Right cardiac atrium (tissue), 5 donors: ENCODE results near the gene BEND6. TPM values are rescaled to one million over a fixed set of nuclear protein-coding genes. Genes with fewer than 3 reads are reported as not detected.

Experiments used
- ATAC-seq, 2 donors: fragments of 200-7000 bp; cut with Tn5 transposase; one replicate each; pipeline versions ENCODE4 v1.8.0 to v1.9.1; 2020; ENCODE audit warnings: moderate library complexity in 2 of 2, mild to moderate bottlenecking in 1 of 2
- DNase-seq, 3 donors: peaks; one replicate each; pipeline ENCODE4 v3.0.0-alpha.2; 2020
- H3K27ac ChIP-seq: one replicate; pipeline ENCODE4 v1.5.1; 2013; ENCODE audit warnings: mild to moderate bottlenecking, low read length, control low read depth, moderate library complexity
- H3K27me3 ChIP-seq: one replicate; pipeline ENCODE4 v1.6.1; 2013; ENCODE audit not compliant: control insufficient read depth, insufficient read depth
- H3K4me1 ChIP-seq: one replicate; pipeline ENCODE4 v1.6.1; 2013; ENCODE audit warnings: low read length; ENCODE audit not compliant: control insufficient read depth, insufficient read depth
- H3K4me3 ChIP-seq: one replicate; pipeline ENCODE4 v1.5.1; 2013; ENCODE audit warnings: low read length, control low read depth
- H3K9me3 ChIP-seq: one replicate; pipeline ENCODE4 v1.6.1; 2013; ENCODE audit warnings: low read length; ENCODE audit not compliant: control insufficient read depth
- WGBS: extraction: QIAGEN DNeasy Blood & Tissue Kit; methylation state at CpG from one replicate; pipeline ENCODE4 v1.1.7; 2013; 5-methylcytosine and 5-hydroxymethylcytosine counted together
- intact Hi-C, 4 donors: fragments of 100-400 bp; cut with DNase I; formaldehyde crosslinking; loops; one replicate each; pipeline versions ENCODE4 v1.11.0 to v1.14.0; 2022 to 2023
- polyA plus RNA-seq: library from polyadenylated mRNA; stranded (reverse); fragments of 200-250 nt; gene quantifications from one replicate; pipeline ENCODE4 v1.2.3, GENCODE V29; 2013
- total RNA-seq, 4 donors: library from RNA; stranded (reverse); fragmentation: NEBNext Ultra II Directional; extraction: Animal tissue kit (Norgen Biotek cat#: 25700); gene quantifications; one replicate each; pipeline ENCODE4 v1.2.1, GENCODE V29; 2021
- donor health status: healthy with polysubstance abuse.
- donor health status: DM: no; HTN: yes; CAD: no.
- donor health status: DM: no; HTN: no; CAD: no.
- donor health status: DM: no; HTN: yes; CAD: no; lungs with severe emphysema.
- donor health status: DM: yes; HTN: yes; CAD: no.

Gene BEND6
- total and polyA plus RNA-seq, 5 donors: 0.70 to 2.4 (median 1.3) TPM

GRCh38 chr6:56958481-56958880, 3.6 kb downstream of the BEND6 start:
- no peaks in the 10 kb centered on the region for H3K27me3 ChIP-seq
- WGBS: 83% methylated on average over 3 of the region's 3 CpGs
- no peak overlapping the region for H3K4me3 ChIP-seq
- no peak overlapping the region for H3K27ac ChIP-seq
- ATAC-seq (no peak), DNase-seq (no peak)
- no peaks in the 10 kb centered on the region for H3K9me3 ChIP-seq
- H3K4me1 ChIP-seq: no peaks in the 10 kb centered on the region
- intact Hi-C loops: loop anchor here in 1 of 4 donors (5.0 kb wide), 1 partner anchor 51 kb away; no protein-coding TSS in a partner anchor

GRCh38 chr6:56959094-56959493, 4.2 kb downstream of the BEND6 start:
- DNase-seq (no peak), ATAC-seq (no peak)
- no peaks in the 10 kb centered on the region for H3K27me3 ChIP-seq
- no peaks in the 10 kb centered on the region for H3K9me3 ChIP-seq
- intact Hi-C loops: loop anchor here in 1 of 4 donors (5.0 kb wide), 1 partner anchor 52 kb away; no protein-coding TSS in a partner anchor
- no peak overlapping the region for H3K4me3 ChIP-seq
- no peaks in the 10 kb centered on the region for H3K4me1 ChIP-seq
- no peak overlapping the region for H3K27ac ChIP-seq

- Histone ChIP-seq H3K9me3 (no peaks in the 10 kb centered on the region), H3K4me1 (no peaks in the 10 kb centered on the region), H3K27me3 (no peaks in the 10 kb centered on the region), H3K4me3 (no peak overlapping the region), H3K27ac (no peak overlapping the region)
- 87% methylated on average over 4 of the region's 4 CpGs for WGBS
- no peak for ATAC-seq
- DNase-seq: no peak
- intact Hi-C loops: loop anchor here in 1 of 4 donors (5.0 kb wide), 1 partner anchor 53 kb away; no protein-coding TSS in a partner anchor
Observed at GRCh38 chr6:56959938-56960337, 5.0 kb downstream of the BEND6 start.

- 68% methylated on average over 2 of the region's 2 CpGs for WGBS
- Histone ChIP-seq H3K27me3 (no peaks in the 10 kb centered on the region), H3K4me3 (no peak overlapping the region), H3K27ac (no peak overlapping the region), H3K4me1 (no peaks in the 10 kb centered on the region), H3K9me3 (no peaks in the 10 kb centered on the region)
- intact Hi-C loops: no loop called here
- ATAC-seq (no peak), DNase-seq (no peak)
Observed at GRCh38 chr6:56961151-56961550, 6.2 kb downstream of the BEND6 start.

GRCh38 chr6:56962441-56962840, 7.5 kb downstream of the BEND6 start:
- DNase-seq: no peak
- Histone ChIP-seq H3K27ac (no peak overlapping the region), H3K9me3 (no peaks in the 10 kb centered on the region), H3K27me3 (no peaks in the 10 kb centered on the region), H3K4me3 (no peak overlapping the region), H3K4me1 (no peaks in the 10 kb centered on the region)
- intact Hi-C loops: no loop called here
- WGBS: 92% methylated on average over 2 of the region's 2 CpGs
- no peak for ATAC-seq

- no peak for ATAC-seq
Observed at GRCh38 chr6:56963043-56963442, 8.1 kb downstream of the BEND6 start.

GRCh38 chr6:56963793-56964192, 8.9 kb downstream of the BEND6 start:
- Histone ChIP-seq H3K9me3 (no peaks in the 10 kb centered on the region), H3K4me1 (no peaks in the 10 kb centered on the region), H3K4me3 (no peak overlapping the region), H3K27ac (no peak overlapping the region), H3K27me3 (no peaks in the 10 kb centered on the region)
- WGBS: 76% methylated on average over 1 of the region's 1 CpG
- DNase-seq (no peak), ATAC-seq (no peak)
- intact Hi-C loops: no loop called here

More at GRCh38 chr6:56963043-56963442, 8.1 kb downstream of the BEND6 start:
- intact Hi-C loops: no loop called here
- Histone ChIP-seq H3K27me3 (no peaks in the 10 kb centered on the region), H3K4me3 (no peak overlapping the region), H3K27ac (no peak overlapping the region), H3K9me3 (no peaks in the 10 kb centered on the region), H3K4me1 (no peaks in the 10 kb centered on the region)
- 70% methylated on average over 3 of the region's 3 CpGs for WGBS
- no peak for DNase-seq

- DNase-seq (no peak), ATAC-seq (no peak)
- Histone ChIP-seq H3K4me1 (no peaks in the 10 kb centered on the region), H3K27me3 (no peaks in the 10 kb centered on the region), H3K9me3 (no peaks in the 10 kb centered on the region), H3K27ac (no peak overlapping the region), H3K4me3 (no peak overlapping the region)
- WGBS: 86% methylated on average over 1 of the region's 1 CpG
- intact Hi-C loops: no loop called here
Observed at GRCh38 chr6:56965126-56965525, 10.2 kb downstream of the BEND6 start.

- ATAC-seq: no peak
Observed at GRCh38 chr6:56970849-56971248, 15.9 kb downstream of the BEND6 start.

GRCh38 chr6:56977192-56977591, 22.3 kb downstream of the BEND6 start:
- DNase-seq: no peak
- Histone ChIP-seq H3K9me3 (no peaks in the 10 kb centered on the region), H3K4me3 (no peak overlapping the region), H3K27ac (no peak overlapping the region), H3K27me3 (no peaks in the 10 kb centered on the region), H3K4me1 (no peaks in the 10 kb centered on the region)
- intact Hi-C loops: no loop called here
- no peak for ATAC-seq
- 95% methylated on average over 1 of the region's 1 CpG for WGBS

More at GRCh38 chr6:56970849-56971248, 15.9 kb downstream of the BEND6 start:
- Histone ChIP-seq H3K9me3 (no peaks in the 10 kb centered on the region), H3K4me3 (no peak overlapping the region), H3K27ac (no peak overlapping the region), H3K4me1 (no peaks in the 10 kb centered on the region), H3K27me3 (no peaks in the 10 kb centered on the region)
- 84% methylated on average over 1 of the region's 1 CpG for WGBS
- intact Hi-C loops: no loop called here
- no peak for DNase-seq

GRCh38 chr6:56978530-56978929, 23.6 kb downstream of the BEND6 start:
- no peaks in the 10 kb centered on the region for H3K9me3 ChIP-seq
- no peak for ATAC-seq
- no peak overlapping the region for H3K4me3 ChIP-seq
- WGBS: 86% methylated on average over 1 of the region's 1 CpG
- DNase-seq: no peak
- no peak overlapping the region for H3K27ac ChIP-seq
- no peaks in the 10 kb centered on the region for H3K4me1 ChIP-seq
- intact Hi-C loops: no loop called here
- no peaks in the 10 kb centered on the region for H3K27me3 ChIP-seq

- H3K27me3 ChIP-seq: no peaks in the 10 kb centered on the region
- no peak overlapping the region for H3K4me3 ChIP-seq
- no peaks in the 10 kb centered on the region for H3K9me3 ChIP-seq
- DNase-seq (no peak), ATAC-seq (no peak)
- H3K4me1 ChIP-seq: no peaks in the 10 kb centered on the region
- WGBS: 72% methylated on average over 5 of the region's 5 CpGs
- no peak overlapping the region for H3K27ac ChIP-seq
- intact Hi-C loops: no loop called here
Observed at GRCh38 chr6:56984361-56984760, 29.5 kb downstream of the BEND6 start.
